Adrenal gland (tissue), 5 donors: Measurements from ENCODE around the gene STARD8.

Source experiments
- POLR2A ChIP-seq, 2 donors: fragments of 450-650 bp; IDR thresholded peaks; one replicate each; pipeline ENCODE4 v1.6.1; 2017; ENCODE audit warnings: antibody characterized with exemption in 2 of 2, mild to moderate bottlenecking in 2 of 2, moderate library complexity in 1 of 2
- TF ChIP-seq, protein P1 (sequence below), 6 experiments: fragments of 450-650 bp in 4 of 6; fragments of 200-600 bp in 2 of 6; sonication (generic) in 1 of 6; IDR thresholded peaks; 1 replicate in 5 of 6; 2 replicates in 1 of 6; pipeline versions ENCODE4 v1.5.1 to v1.8.0; 2016 to 2021; ENCODE audit warnings: antibody characterized with exemption in 6 of 6, mild to moderate bottlenecking in 2 of 6, moderate library complexity in 1 of 6
- donor health status: DM: no; HTN: no; CAD: no.

DNA sequence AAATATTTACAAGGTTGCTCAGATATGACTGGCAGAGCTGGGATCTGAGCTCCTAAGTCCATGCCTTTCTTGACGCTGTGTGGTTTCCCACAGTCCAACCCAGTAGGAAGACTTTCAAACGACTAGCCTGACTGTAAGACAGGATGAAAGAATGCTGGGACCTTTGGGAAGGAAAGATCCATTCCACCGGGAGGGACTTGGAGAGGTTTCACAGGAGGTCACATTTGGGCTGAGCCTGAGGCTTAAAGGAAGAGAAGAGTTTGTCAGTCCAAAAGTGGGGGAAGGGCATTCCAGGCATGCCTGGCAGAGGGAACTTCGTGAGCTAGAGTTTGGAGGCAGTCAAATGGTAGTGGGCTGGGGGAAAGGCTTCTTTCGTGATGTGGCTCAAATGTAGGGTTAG, 1.5 kb downstream of the STARD8 start:
- TF ChIP-seq, protein P1, sequence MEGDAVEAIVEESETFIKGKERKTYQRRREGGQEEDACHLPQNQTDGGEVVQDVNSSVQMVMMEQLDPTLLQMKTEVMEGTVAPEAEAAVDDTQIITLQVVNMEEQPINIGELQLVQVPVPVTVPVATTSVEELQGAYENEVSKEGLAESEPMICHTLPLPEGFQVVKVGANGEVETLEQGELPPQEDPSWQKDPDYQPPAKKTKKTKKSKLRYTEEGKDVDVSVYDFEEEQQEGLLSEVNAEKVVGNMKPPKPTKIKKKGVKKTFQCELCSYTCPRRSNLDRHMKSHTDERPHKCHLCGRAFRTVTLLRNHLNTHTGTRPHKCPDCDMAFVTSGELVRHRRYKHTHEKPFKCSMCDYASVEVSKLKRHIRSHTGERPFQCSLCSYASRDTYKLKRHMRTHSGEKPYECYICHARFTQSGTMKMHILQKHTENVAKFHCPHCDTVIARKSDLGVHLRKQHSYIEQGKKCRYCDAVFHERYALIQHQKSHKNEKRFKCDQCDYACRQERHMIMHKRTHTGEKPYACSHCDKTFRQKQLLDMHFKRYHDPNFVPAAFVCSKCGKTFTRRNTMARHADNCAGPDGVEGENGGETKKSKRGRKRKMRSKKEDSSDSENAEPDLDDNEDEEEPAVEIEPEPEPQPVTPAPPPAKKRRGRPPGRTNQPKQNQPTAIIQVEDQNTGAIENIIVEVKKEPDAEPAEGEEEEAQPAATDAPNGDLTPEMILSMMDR (IDR thresholded peaks at IDR 0.05), result no peak
- no peak for TF ChIP-seq POLR2A (IDR thresholded peaks at IDR 0.05)
